Endothelial cell of umbilical vein (primary cell): ENCODE data around the gene PACSIN2. TPM values are rescaled to one million over a fixed set of nuclear protein-coding genes. Genes with fewer than 3 reads are reported as not detected.

Source experiments
- BruUV-seq: library from RNA; stranded (reverse); fragments of 400-500 nt; replicated peaks from 2 replicates; lab custom pipeline; 2021; lab: Mats Ljungman, UMichigan
- CTCF ChIA-PET: fragments of 300-600, 350-600 bp; sonication (Branson Sonifier 250); formaldehyde crosslinking; loops from one replicate; lab custom pipeline; 2021; ENCODE audit warnings: antibody characterized with exemption, inconsistent platforms; lab: Charles Lee
- POLR2A ChIA-PET: fragments of 300-600, 350-600 bp; sonication (Branson Sonifier 250); formaldehyde crosslinking; loops from one replicate; lab custom pipeline; 2021; ENCODE audit warnings: antibody characterized with exemption, inconsistent platforms; lab: Charles Lee
- DNase-seq: peaks from one replicate; pipeline ENCODE4 v3.0.0-alpha.2; 2011; ENCODE audit warnings: low read depth, low spot score
- FAIRE-seq: peaks from 2 replicates; lab custom pipeline; 2011; peaks lifted over from hg19 to GRCh38; lab: Jason Lieb, UNC
- H2AFZ ChIP-seq: 2 replicates; pipeline ENCODE4 v1.6.0; 2012; ENCODE audit warnings: low read depth, low read length, control low read depth, inconsistent platforms
- H3K27ac ChIP-seq: 2 replicates; pipeline ENCODE4 v1.5.1; 2011; ENCODE audit warnings: low read depth, mild to moderate bottlenecking, control low read depth, low read length, moderate library complexity; ENCODE audit not compliant: insufficient read depth
- H3K27me3 ChIP-seq, 2 experiments: 2 replicates each; pipeline versions ENCODE4 v1.6.0 to v1.6.1; 2011; ENCODE audit warnings: low read length in 2 of 2, mixed read lengths in 1 of 2; ENCODE audit not compliant: control insufficient read depth in 2 of 2, insufficient read depth in 2 of 2
- H3K36me3 ChIP-seq, 2 experiments: 2 replicates in 1 of 2; 3 replicates in 1 of 2; pipeline ENCODE4 v1.5.1; 2011; ENCODE audit warnings: low read length in 2 of 2, mild to moderate bottlenecking in 1 of 2, moderate library complexity in 1 of 2; ENCODE audit not compliant: control insufficient read depth in 2 of 2, insufficient read depth in 2 of 2; ENCODE audit errors: extremely low read depth in 1 of 2
- H3K4me1 ChIP-seq: 3 replicates; pipeline ENCODE4 v1.5.1; 2011; ENCODE audit warnings: mild to moderate bottlenecking, low read length; ENCODE audit not compliant: control insufficient read depth, insufficient read depth; ENCODE audit errors: extremely low read depth
- H3K4me2 ChIP-seq: 2 replicates; pipeline ENCODE4 v1.6.1; 2011; ENCODE audit warnings: low read length, control low read depth, mixed read lengths; ENCODE audit not compliant: insufficient read depth
- H3K4me3 ChIP-seq, 3 experiments: fragments of 200-600 bp in 1 of 3; sonication (generic), shearing (Covaris generic) in 1 of 3; replicated peaks in 1 of 3; 2 replicates each; pipeline ENCODE4 v1.5.1; 2011 to 2016; ENCODE audit warnings: control low read depth in 3 of 3, low read length in 3 of 3, mild to moderate bottlenecking in 2 of 3, inconsistent platforms in 1 of 3, low read depth in 1 of 3, moderate library complexity in 1 of 3; ENCODE audit not compliant: insufficient read depth in 1 of 3
- H3K79me2 ChIP-seq: 2 replicates; pipeline ENCODE4 v1.6.0; 2012; ENCODE audit warnings: low read length, inconsistent platforms; ENCODE audit not compliant: control insufficient read depth, insufficient read depth
- H3K9ac ChIP-seq: replicated peaks from 2 replicates; pipeline ENCODE3; 2011; ENCODE audit warnings: low read length, control low read depth; ENCODE audit not compliant: insufficient read depth; ENCODE audit errors: extremely low read depth
- H3K9me1 ChIP-seq: replicated peaks from 3 replicates; pipeline ENCODE4 v1.6.0; 2011; ENCODE audit warnings: mild to moderate bottlenecking, low read length; ENCODE audit not compliant: control insufficient read depth, insufficient read depth; ENCODE audit errors: extremely low read depth
- H3K9me3 ChIP-seq: replicated peaks from 2 replicates; pipeline ENCODE4 v1.5.1; 2012; ENCODE audit warnings: low read length, inconsistent platforms; ENCODE audit not compliant: control insufficient read depth, insufficient read depth
- H4K20me1 ChIP-seq: replicated peaks from 2 replicates; pipeline ENCODE3; 2011; ENCODE audit warnings: mild to moderate bottlenecking, low read length; ENCODE audit not compliant: control insufficient read depth, insufficient read depth; ENCODE audit errors: extremely low read depth
- CTCF ChIP-seq, 2 donors: IDR thresholded peaks; 1 replicate in 1 of 2; 2 replicates in 1 of 2; pipeline ENCODE4 v1.5.1; 2011; ENCODE audit warnings: low read length in 2 of 2, mild to moderate bottlenecking in 2 of 2, moderate library complexity in 2 of 2, control low read depth in 1 of 2, inconsistent platforms in 1 of 2, low read depth in 1 of 2; ENCODE audit not compliant: insufficient read depth in 1 of 2; ENCODE audit errors: extremely low read depth in 1 of 2
- EZH2 ChIP-seq: IDR thresholded peaks from 2 replicates; pipeline ENCODE4 v1.6.1; 2012; ENCODE audit warnings: borderline replicate concordance, low read depth, mild to moderate bottlenecking, moderate library complexity, low read length, inconsistent platforms; ENCODE audit not compliant: severe bottlenecking
- FOS ChIP-seq: IDR thresholded peaks from 2 replicates; pipeline ENCODE4 v1.6.1; 2011; ENCODE audit warnings: mild to moderate bottlenecking, low read length, moderate library complexity, borderline replicate concordance; ENCODE audit not compliant: insufficient read depth
- GATA2 ChIP-seq: IDR thresholded peaks from 2 replicates; pipeline ENCODE4 v1.7.0; 2011; ENCODE audit warnings: low read depth, mild to moderate bottlenecking, moderate library complexity, mixed read lengths, low read length; ENCODE audit not compliant: insufficient read length, insufficient read depth
- JUN ChIP-seq: IDR thresholded peaks from 2 replicates; pipeline ENCODE4 v1.6.1; 2011; ENCODE audit warnings: borderline replicate concordance, low read depth; ENCODE audit not compliant: insufficient read length, insufficient read depth
- MAX ChIP-seq: IDR thresholded peaks from 2 replicates; pipeline ENCODE4 v1.6.1; 2011; ENCODE audit not compliant: insufficient read depth, insufficient read length
- MYC ChIP-seq: IDR thresholded peaks from one replicate; pipeline ENCODE4 v1.6.1; 2011; ENCODE audit warnings: mild to moderate bottlenecking, low read depth, low read length
- POLR2A ChIP-seq: IDR thresholded peaks from 2 replicates; pipeline ENCODE4 v1.6.1; 2012; ENCODE audit warnings: low read depth, mild to moderate bottlenecking, control low read depth, low read length
- POLR2AphosphoS5 ChIP-seq: IDR thresholded peaks from 2 replicates; pipeline ENCODE4 v1.6.1; 2012; ENCODE audit warnings: low read depth, mild to moderate bottlenecking, control low read depth, low read length, moderate library complexity; ENCODE audit not compliant: insufficient read depth
- dilution Hi-C: fragments of 300-500 bp; cut with MboI; formaldehyde crosslinking; loops from one replicate; pipeline ENCODE4 v1.15.0; 2019; ENCODE audit warnings: low sequenced_read_pairs; ENCODE audit not compliant: extremely low pct_ligation_motif_present
- intact Hi-C: fragments of 100-400 bp; cut with micrococcal nuclease; formaldehyde crosslinking; loops from one replicate; pipeline ENCODE4 v1.10.0; 2022
- polyA plus RNA-seq, 4 experiments: library from polyadenylated mRNA; depleted of rRNA in 3 of 4; stranded (reverse) in 3 of 4; unstranded in 1 of 4; fragments of >200 nt; gene quantifications; 2 replicates each; pipeline versions ENCODE4 v1.2.1 to v1.2.3, GENCODE V29; 2011 to 2012; ENCODE audit warnings: missing spikeins in 1 of 4
- total RNA-seq: library from RNA; stranded (reverse); gene quantifications from 2 replicates; pipeline ENCODE4 v1.2.3, GENCODE V29; 2021

PACSIN2 gene
- total and polyA plus RNA-seq, 2 donors (not counting 3 experiments of a cell fraction or from before 2014, with no cell fraction given) = 46.2 to 64.5 TPM

- H3K9me3 ChIP-seq = no peaks in the 10 kb centered on the region
- H3K36me3 ChIP-seq = peaks cover 1 to 6% of the 10 kb centered on the region in 2 experiments
- peaks cover 9% of the 10 kb centered on the region for H4K20me1 ChIP-seq
- H3K27ac ChIP-seq = no peak overlapping the region
- POLR2A ChIA-PET = no interaction called here
- no peak overlapping the region for H2AFZ ChIP-seq
- H3K9me1 ChIP-seq = no peaks in the 10 kb centered on the region
- TF ChIP-seq EZH2 (no peak), MYC (no peak), POLR2A (no peak), POLR2AphosphoS5 (no peak), JUN (no peak), CTCF (IDR thresholded peaks at IDR 0.05; ENCODE audit: extremely low read depth in 1 of 2, insufficient read depth in 1 of 2, low read depth in 1 of 2, low read length in 2 of 2) (no peak), FOS (no peak), MAX (no peak), GATA2 (no peak)
- intact Hi-C loops = no loop called here
- H3K9ac ChIP-seq = no peak overlapping the region
- FAIRE-seq = no peak
- no peak for DNase-seq
- H3K27me3 ChIP-seq = no peaks in the 10 kb centered on the region
- H3K4me2 ChIP-seq = no peak overlapping the region
- H3K4me3 ChIP-seq = no peak overlapping the region
- no TSS peak for BruUV-seq
- peaks cover 11% of the 10 kb centered on the region for H3K4me1 ChIP-seq
- H3K79me2 ChIP-seq = peaks cover 19% of the 10 kb centered on the region
- dilution Hi-C loops = no loop called here
- CTCF ChIA-PET = interaction anchor here (0.9 to 1.2 kb wide), 2 partner anchors 79 to 141 kb away, joined by 3 to 4 read pairs; no protein-coding TSS in a partner anchor
Measured at GRCh38 chr22:42848941-42849550, 165.9 kb downstream of the PACSIN2 start.
